Fibroblast of villous mesenchyme (primary cell): ENCODE data around the gene ETHE1. TPM values are rescaled to one million over a fixed set of nuclear protein-coding genes. Genes with fewer than 3 reads are reported as not detected.

ENCODE experiments used
- DNase-seq: peaks from one replicate; pipeline ENCODE4 v3.0.0-alpha.2; 2010; ENCODE audit warnings: low read depth
- H3K4me3 ChIP-seq: 2 replicates; pipeline ENCODE4 v1.5.1; 2011; ENCODE audit warnings: low read depth, mild to moderate bottlenecking, low read length
- total RNA-seq: library from RNA; depleted of rRNA; stranded (reverse); fragments of >200 nt; gene quantifications from 2 replicates; pipeline ENCODE4 v1.2.3, GENCODE V29; 2012
- TF ChIP-seq, protein P1 (sequence below): IDR thresholded peaks from 2 replicates; pipeline ENCODE4 v1.5.1; 2012; ENCODE audit warnings: low read depth, mild to moderate bottlenecking, low read length; ENCODE audit not compliant: insufficient read depth

The ETHE1 gene
- total RNA-seq, 1 donor, result 113 TPM

- TF ChIP-seq, protein P1, sequence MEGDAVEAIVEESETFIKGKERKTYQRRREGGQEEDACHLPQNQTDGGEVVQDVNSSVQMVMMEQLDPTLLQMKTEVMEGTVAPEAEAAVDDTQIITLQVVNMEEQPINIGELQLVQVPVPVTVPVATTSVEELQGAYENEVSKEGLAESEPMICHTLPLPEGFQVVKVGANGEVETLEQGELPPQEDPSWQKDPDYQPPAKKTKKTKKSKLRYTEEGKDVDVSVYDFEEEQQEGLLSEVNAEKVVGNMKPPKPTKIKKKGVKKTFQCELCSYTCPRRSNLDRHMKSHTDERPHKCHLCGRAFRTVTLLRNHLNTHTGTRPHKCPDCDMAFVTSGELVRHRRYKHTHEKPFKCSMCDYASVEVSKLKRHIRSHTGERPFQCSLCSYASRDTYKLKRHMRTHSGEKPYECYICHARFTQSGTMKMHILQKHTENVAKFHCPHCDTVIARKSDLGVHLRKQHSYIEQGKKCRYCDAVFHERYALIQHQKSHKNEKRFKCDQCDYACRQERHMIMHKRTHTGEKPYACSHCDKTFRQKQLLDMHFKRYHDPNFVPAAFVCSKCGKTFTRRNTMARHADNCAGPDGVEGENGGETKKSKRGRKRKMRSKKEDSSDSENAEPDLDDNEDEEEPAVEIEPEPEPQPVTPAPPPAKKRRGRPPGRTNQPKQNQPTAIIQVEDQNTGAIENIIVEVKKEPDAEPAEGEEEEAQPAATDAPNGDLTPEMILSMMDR, result no peak
- no peak for DNase-seq
- H3K4me3 ChIP-seq, result no peak overlapping the region
These were observed 16.3 kb downstream of the ETHE1 start for GRCh38 chr19:43510713-43511112.

DNA sequence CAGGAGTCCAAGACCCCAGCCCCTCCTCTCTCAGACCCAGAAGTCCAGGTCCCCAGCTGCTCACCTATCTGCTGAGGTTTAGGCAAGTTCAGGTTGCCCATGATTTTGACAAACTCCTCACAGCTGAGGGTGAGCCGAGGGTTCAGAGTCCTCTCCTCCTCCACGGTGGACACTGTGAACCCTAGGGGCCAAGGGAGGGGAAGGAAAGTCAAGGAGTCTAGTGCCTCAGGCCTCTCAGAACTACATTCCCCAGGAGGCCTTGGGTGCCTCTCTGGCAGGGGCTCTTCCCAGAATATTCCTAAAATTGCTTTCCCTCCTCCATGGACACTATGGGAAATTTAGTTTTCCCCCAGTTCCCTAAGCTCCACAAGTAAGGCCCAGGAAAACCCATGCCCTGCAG lies 19.1 kb downstream of the ETHE1 start:
- TF ChIP-seq, protein P1, result no peak
- no peak for DNase-seq
- H3K4me3 ChIP-seq, result no peak overlapping the region

DNA sequence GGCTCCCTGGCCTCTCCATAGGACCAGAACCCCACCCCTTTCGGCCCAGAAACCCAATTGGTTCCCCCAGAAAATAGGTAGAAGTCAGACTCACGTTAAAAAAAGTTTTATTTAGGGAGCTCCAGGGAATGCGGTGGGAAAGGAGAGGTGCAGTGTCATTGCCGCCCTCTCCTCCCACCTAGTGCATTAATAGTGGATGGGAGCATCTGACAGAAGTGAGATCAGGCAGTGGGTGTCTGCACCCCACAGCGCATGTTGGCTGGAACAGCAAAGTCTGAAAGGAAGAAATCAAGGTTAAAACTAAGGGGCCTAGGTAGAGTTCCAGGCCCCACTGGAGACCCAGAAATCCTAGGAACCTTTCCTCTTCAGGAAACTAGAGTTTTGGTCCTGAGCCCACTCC lies 20.4 kb downstream of the ETHE1 start:
- H3K4me3 ChIP-seq, result no peak overlapping the region
- no peak for DNase-seq
- TF ChIP-seq, protein P1, result no peak

DNA sequence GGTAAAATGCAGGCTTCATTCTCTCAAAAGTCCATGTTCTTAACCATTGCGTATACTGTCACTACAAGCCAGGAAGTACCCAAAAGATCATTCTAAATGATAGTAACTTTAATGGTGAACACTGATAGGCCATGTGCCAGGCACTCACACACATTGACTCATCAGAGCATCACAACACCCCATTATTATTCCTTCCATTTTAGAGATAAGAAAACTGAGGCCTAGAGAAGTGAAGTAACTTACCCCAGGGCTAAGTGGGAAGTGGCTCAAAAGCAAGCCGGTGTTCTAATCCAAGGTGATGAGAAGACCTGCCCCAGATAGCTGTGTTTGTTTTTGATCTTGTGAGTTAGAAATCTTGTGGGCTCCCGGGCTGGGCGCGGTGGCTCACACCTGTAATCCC lies 21.1 kb downstream of the ETHE1 start:
- DNase-seq, result no peak
- no peak overlapping the region for H3K4me3 ChIP-seq
- TF ChIP-seq, protein P1, result no peak

DNA sequence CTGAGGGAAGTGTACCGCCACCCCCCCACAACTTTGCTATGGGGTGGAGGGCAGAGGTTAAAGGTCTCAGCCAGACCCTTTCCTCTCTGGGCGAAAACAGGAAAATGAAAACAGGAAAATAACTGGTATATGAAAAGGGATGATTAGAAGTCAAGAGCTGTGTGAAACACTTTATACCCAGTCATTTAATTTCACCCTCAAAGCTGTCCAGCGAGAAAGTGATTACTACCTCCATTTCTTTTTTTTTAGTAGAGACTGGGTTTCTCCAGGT lies 21.9 kb downstream of the ETHE1 start:
- no peak overlapping the region for H3K4me3 ChIP-seq
- DNase-seq, result no peak
- TF ChIP-seq, protein P1, result no peak

GRCh38 chr19:43504426-43505185 lies 22.4 kb downstream of the ETHE1 start, which contains the start of gene PHLDB3:
TSS of gene PHLDB3 (minus strand) at chr19:43504746. CDS start at chr19:43504118, 628 bp downstream.
- DNase-seq, result no peak
- TF ChIP-seq, protein P1, result no peak
- peak within 1 kb of the TSS; percentile 93 for H3K4me3 ChIP-seq
